ENCODE measurements around the gene CLCA1. TPM values are rescaled to one million over a fixed set of nuclear protein-coding genes. Genes with fewer than 3 reads are reported as not detected.

The CLCA1 gene
- total RNA-seq, 1 donor from 2014 or later: 0.05 TPM

DNA sequence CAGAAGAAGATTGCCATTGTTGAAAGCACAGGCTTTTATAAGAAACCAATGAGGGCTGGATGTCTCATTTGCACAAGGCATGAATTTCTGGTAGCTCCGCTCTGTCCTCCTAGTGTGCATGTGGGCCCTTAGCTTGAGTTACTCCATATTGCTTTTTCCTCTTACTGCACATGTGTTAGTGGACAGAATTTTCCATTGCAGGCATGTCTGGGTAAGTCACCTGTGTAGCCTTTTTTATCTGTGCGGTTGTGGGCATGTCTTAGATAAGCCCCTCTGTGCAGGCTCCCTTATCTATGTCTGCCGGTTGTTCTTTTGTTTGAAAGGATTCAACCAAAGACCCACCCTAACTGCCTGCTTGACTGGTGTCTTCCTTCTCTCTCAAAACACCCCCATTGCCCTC lies 7.2 kb upstream of the CLCA1 start:
- intact Hi-C loops (cut with micrococcal nuclease): no loop called here
- no peak overlapping the region for H3K27ac ChIP-seq (replicated peaks)
- H3K4me3 ChIP-seq: no peak overlapping the region
- no peaks in the 10 kb centered on the region for H3K27me3 ChIP-seq (ENCODE audit: low read depth)
- no peak for DNase-seq
- TF ChIP-seq, protein P1, sequence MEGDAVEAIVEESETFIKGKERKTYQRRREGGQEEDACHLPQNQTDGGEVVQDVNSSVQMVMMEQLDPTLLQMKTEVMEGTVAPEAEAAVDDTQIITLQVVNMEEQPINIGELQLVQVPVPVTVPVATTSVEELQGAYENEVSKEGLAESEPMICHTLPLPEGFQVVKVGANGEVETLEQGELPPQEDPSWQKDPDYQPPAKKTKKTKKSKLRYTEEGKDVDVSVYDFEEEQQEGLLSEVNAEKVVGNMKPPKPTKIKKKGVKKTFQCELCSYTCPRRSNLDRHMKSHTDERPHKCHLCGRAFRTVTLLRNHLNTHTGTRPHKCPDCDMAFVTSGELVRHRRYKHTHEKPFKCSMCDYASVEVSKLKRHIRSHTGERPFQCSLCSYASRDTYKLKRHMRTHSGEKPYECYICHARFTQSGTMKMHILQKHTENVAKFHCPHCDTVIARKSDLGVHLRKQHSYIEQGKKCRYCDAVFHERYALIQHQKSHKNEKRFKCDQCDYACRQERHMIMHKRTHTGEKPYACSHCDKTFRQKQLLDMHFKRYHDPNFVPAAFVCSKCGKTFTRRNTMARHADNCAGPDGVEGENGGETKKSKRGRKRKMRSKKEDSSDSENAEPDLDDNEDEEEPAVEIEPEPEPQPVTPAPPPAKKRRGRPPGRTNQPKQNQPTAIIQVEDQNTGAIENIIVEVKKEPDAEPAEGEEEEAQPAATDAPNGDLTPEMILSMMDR (IDR thresholded peaks at IDR 0.05; ENCODE audit: borderline replicate concordance): no peak
- H3K9me3 ChIP-seq (replicated peaks): no peaks in the 10 kb centered on the region
- H3K4me1 ChIP-seq: no peaks in the 10 kb centered on the region
- no peaks in the 10 kb centered on the region for H3K36me3 ChIP-seq

DNA sequence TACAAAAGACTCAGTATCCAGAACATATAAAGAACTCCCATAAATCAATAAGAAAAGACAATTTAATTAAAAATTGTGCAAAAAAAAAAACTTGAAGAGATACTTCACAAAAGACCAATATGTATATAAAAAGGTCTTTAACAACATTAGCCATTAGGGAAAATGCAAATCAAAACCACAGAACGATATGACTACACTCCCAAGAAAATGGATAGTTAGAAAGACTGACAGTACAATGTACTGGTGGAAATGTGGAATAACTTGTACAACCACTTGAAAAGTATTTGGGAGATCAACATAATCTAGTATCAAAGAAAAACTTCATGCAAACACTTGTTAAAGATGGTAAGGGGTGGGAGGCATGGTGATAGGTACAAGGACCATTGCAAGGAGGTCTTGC lies 3.9 kb upstream of the CLCA1 start:
- no peak overlapping the region for H3K27ac ChIP-seq (replicated peaks)
- H3K4me1 ChIP-seq: no peaks in the 10 kb centered on the region
- H3K36me3 ChIP-seq: no peaks in the 10 kb centered on the region
- no peak overlapping the region for H3K4me3 ChIP-seq
- TF ChIP-seq, protein P1 (IDR thresholded peaks at IDR 0.05; ENCODE audit: borderline replicate concordance): no peak
- intact Hi-C loops (cut with micrococcal nuclease): no loop called here
- no peaks in the 10 kb centered on the region for H3K27me3 ChIP-seq (ENCODE audit: low read depth)
- no peaks in the 10 kb centered on the region for H3K9me3 ChIP-seq (replicated peaks)
- no peak for DNase-seq

DNA sequence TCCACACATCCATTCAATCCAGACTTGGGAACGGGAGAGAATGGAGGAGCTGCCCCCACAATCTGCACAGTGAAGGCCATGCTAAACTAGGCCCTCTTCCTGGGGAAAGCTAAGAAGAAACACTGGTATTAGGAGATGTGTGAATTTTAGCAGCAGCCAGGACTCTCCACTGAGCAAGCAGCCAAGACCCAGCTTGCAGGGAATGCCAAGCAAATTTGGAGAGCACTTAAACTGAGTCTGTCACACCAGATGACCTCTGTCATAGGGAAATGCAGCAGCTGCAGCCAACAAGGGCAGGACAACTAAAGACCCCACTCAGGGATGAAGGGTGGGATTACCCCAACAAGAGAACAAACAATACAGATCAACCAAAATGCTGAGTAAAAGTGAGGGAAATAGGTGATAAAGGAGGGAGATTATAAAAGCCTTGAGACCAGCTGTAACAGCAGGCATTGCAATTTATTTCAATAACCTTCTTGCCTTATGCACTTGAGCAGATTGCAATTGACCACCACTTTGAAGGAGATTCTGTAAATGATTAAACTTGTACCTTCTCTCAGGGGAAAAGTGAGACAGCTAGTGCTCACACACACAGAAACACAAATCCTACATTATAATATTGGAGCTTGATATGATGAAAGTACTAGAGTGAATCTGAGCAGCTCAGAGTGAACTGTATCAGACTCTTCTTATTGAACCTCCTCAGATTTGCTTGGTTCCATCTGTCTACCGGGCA lies 2.5 kb upstream of the CLCA1 start:
- Histone ChIP-seq H3K27me3 (ENCODE audit: low read depth) (no peaks in the 10 kb centered on the region), H3K27ac (replicated peaks) (no peak overlapping the region), H3K4me1 (no peaks in the 10 kb centered on the region), H3K4me3 (no peak overlapping the region), H3K9me3 (replicated peaks) (no peaks in the 10 kb centered on the region), H3K36me3 (no peaks in the 10 kb centered on the region)
- TF ChIP-seq, protein P1 (IDR thresholded peaks at IDR 0.05; ENCODE audit: borderline replicate concordance): no peak
- intact Hi-C loops (cut with micrococcal nuclease): no loop called here
- DNase-seq: no peak

DNA sequence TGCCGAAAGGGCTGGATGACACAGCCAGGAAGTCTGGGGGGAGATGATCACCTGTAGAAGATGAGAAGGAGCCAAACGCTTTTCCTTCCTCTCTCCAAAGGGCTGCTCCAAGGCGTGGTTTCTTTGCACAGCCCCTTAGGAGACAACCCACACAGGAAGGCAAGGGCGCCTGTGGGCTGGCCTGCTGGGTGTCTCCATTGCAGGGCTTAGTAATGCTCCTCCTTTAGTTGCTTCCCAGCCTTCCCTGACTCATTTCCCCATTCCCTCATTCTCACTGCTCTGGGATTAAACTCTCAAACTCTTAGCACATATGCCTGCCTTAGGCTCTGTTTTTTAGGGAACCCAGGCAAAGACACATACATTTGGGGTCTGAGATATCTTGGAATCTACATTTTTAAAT lies 1.7 kb upstream of the CLCA1 start:
- H3K4me3 ChIP-seq: no peak overlapping the region
- no peaks in the 10 kb centered on the region for H3K36me3 ChIP-seq
- no peak for DNase-seq
- H3K27me3 ChIP-seq (ENCODE audit: low read depth): no peaks in the 10 kb centered on the region
- H3K27ac ChIP-seq (replicated peaks): no peak overlapping the region
- intact Hi-C loops (cut with micrococcal nuclease): no loop called here
- no peaks in the 10 kb centered on the region for H3K9me3 ChIP-seq (replicated peaks)
- TF ChIP-seq, protein P1 (IDR thresholded peaks at IDR 0.05; ENCODE audit: borderline replicate concordance): no peak
- no peaks in the 10 kb centered on the region for H3K4me1 ChIP-seq

DNA sequence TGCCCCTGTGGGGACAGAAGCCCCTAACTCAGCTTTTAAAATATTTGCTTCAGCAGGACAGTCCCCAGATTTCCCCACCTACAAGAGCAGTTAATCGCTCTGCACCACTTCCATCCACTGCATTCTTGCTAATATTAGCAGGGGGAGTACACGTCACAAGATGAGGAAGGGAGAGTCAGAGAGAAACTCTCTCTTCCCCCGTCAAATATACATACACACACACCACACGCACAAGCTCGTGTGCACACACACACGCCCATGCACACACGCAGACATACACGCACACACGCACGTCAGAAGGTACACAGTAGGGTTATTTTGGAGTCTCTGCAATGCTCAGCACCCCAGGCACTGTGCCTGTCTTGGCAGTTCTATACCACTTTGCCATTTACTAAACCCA lies 2.1 kb downstream of the CLCA1 start:
- Histone ChIP-seq H3K4me3 (no peak overlapping the region), H3K4me1 (no peaks in the 10 kb centered on the region), H3K27me3 (ENCODE audit: low read depth) (no peaks in the 10 kb centered on the region), H3K27ac (replicated peaks) (no peak overlapping the region), H3K9me3 (replicated peaks) (no peaks in the 10 kb centered on the region), H3K36me3 (no peaks in the 10 kb centered on the region)
- TF ChIP-seq, protein P1 (IDR thresholded peaks at IDR 0.05; ENCODE audit: borderline replicate concordance): no peak
- no peak for DNase-seq
- intact Hi-C loops (cut with micrococcal nuclease): no loop called here

Data from left ventricle myocardium inferior (tissue), 1 donor.